HG03095 (cell line): Measurements from ENCODE around the gene RNF148.

ENCODE experiments used
- ATAC-seq: cut with Tn5 transposase; IDR thresholded peaks from one replicate; pipeline ENCODE4 v1.9.1; 2021; ENCODE audit warnings: moderate library complexity; ENCODE audit not compliant: unreplicated experiment

The RNF148 gene, protein sequence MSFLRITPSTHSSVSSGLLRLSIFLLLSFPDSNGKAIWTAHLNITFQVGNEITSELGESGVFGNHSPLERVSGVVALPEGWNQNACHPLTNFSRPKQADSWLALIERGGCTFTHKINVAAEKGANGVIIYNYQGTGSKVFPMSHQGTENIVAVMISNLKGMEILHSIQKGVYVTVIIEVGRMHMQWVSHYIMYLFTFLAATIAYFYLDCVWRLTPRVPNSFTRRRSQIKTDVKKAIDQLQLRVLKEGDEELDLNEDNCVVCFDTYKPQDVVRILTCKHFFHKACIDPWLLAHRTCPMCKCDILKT

DNA sequence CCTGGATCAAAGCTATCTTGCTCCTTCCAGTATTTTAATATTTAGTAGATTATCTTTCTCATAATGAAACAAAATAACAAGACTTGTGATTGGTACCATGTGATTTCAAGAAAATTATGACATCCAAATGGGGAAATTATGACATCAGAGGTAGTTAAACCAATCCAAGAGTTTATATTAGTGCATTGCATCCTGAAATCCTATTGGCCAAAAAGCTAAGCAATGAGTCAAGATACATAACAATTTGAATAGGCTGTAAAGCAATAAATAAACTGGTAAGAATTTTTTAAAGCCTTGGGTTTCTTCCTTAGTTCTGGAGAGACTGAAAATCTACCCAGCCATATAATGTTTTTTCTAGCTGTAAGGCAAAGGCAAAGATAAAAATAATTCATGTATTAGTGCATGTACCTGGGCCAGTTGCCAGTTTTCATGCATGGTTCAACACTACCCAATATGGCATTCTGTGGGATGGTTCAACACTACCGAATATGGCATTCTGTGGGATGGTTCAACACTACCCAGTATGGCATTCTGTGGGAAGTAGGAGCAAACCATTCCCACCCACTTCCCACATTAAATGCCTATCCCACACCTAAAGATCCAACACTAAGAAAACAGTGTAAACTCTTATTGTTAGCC lies at the start of gene RNF148:
Gene RNF148, minus strand, starts transcription at position 51 of the 639 bp plus-strand sequence. CDS start 172 bp downstream, outside the sequence.
- ATAC-seq = no peak

DNA sequence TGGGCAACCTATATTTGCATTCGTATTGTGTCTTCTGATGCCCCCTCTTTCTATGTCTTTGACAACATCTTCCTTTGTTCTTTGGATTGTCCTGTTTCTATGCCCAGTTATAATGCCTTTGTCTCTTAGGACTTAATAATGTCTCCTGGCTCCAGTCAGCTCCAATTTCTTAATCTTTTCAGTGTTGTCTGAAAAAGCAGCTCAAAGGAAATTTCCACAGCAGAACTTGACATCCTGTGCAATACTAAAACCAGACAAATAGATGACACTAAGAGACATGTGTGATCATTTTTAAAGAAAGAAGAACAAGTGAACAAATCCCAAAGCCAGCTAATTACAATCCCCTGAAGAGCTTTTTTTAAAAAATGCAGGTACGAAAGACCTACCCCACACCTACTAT lies 47.7 kb upstream of the RNF148 start:
- no peak for ATAC-seq

DNA sequence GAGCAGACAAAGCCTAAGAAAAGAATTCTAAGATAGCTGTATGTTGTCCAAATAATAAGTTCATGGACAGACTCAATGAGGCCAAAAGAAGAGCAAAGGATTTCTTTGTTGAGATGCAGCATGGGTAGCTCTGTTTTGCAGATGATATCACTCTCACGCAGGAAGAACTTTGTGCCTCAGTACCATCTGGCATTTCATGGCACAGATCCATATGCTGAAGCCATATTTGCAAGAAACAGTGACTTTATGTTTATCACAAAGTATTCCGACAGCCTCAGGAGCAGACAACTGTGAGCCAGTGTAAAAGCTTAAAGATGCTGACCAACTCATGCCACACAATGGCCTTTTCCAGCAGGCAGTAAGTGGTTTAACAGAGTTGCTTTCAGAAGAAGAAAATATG lies 45.5 kb upstream of the RNF148 start:
- no peak for ATAC-seq

DNA sequence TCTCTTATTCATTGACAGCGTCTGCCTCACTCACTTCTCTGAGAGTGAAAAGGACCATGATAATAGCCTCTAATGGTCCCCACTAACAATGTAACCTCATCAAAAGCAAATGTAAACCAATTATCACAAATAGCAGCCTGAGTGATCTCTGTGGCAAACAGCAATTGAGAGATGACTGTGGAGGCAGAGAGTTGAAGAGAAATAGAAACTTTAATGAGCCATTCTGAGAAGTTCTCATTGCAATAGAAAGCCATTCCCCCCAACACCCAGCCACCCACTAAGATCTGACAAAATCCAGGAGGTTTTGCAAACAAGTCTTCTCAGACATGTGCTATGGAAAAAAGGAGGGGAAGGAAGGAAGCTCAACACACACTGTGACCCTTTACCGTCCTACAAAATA lies 44.2 kb upstream of the RNF148 start:
- no peak for ATAC-seq

DNA sequence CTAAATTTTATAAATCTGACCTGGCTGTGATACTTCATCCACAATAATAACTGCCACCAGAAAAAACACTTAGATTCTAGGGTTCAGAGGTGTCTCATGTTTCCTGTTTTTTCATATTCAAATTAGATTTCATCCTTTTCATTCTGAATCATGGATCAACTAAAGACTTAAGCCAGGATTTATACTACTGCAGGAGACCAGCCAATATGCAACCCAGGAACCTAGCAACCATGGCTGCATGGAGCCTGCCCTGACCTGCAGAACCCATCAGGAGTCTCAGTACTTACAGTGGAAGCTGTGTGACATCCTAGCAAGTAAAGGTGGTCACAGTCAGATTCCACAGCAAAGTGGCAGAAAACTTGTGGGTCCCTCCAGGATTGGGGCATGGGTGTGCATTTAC lies 40.5 kb upstream of the RNF148 start:
- no peak for ATAC-seq

DNA sequence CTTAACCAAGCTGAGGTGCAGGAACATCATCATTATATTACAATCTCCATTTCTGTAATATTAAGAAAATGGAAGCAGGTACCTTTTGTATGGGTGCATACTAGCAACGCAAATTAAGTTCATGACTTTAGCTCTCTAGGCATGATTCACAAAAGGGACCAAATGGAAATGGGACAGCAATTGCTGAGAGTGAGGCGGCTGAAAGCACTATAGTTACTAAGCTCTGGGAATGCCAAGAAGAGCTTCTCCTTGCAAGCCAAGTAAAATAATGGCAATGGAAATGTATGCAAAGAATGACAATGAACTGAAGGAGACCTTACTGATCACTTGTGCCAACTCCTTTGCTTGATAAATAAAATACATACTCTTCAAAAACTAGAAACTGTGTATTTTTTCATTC lies 36.2 kb upstream of the RNF148 start:
- ATAC-seq = no peak

DNA sequence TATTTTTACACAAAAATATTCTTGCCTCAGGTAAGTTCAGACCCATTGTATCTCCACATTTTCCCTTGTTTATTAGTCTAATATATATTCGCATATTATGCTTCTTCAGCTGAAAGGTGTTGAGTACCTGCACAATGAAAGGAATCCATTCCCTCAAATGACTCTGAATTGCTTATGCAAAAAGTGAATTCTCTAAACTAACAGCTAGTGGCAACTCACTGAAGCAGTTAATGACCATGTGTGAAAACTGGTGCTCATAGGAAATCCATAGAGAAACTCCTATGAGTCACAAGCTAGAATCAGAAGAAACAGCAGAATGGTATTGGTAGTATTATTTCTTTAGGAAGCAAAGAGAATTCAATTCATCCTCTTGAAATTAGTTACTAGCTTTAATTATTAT lies 33.5 kb upstream of the RNF148 start:
- ATAC-seq = no peak

DNA sequence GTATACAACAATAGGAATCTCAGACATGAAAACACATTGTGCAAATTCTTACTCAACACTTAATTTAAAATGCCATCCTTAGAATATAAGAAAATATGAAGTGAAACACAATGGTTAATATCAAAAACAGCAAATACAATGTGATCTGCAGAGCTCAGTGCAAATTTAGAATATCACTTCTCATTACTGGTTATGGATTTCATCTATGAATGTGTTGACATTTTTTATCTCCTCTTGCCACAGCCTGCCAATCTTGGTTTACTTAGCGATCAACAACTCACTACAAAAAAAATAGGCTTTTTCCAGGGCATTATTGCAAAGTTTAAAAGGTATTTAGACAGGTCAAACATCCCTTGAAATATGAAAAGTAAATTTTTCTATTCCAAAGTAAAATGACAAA lies 25.0 kb upstream of the RNF148 start:
- ATAC-seq = no peak

DNA sequence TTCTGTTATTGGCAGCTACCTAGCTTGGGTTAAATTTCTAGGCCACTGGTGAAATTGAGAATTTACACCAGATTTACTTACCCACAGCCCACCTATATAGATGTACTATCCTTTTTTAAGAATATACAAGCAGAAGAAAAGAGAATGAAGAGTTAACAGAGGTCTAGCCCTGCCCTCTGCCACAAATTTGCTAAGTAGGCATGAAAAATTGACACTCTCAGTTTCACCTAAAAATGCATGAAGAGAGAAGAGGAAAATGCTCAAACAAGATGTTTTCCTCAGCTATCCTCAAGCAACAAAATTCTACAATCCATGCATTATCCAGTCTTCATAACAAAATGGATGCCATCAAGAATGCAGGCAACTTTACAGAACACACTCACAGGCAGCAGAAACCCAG lies 24.6 kb upstream of the RNF148 start:
- no peak for ATAC-seq

DNA sequence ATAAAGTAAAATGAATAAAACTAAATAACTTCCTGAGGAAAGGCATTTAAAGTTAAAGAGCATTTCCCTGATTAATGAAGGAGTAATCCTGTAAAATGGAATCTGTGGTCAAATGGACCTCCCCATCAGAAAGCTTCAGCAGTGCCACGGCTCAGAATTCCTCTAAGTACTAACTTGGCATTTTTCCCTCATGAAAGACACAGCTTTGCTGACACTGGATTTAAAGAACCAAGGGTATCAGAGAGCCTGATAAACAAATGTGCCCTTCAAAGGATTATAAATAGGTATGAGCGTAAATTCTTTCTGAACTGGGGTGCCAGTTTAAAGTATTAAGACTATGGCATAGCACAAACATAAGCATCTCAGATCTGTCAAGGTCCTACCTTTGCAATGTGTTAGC lies 24.2 kb upstream of the RNF148 start:
- ATAC-seq = no peak

DNA sequence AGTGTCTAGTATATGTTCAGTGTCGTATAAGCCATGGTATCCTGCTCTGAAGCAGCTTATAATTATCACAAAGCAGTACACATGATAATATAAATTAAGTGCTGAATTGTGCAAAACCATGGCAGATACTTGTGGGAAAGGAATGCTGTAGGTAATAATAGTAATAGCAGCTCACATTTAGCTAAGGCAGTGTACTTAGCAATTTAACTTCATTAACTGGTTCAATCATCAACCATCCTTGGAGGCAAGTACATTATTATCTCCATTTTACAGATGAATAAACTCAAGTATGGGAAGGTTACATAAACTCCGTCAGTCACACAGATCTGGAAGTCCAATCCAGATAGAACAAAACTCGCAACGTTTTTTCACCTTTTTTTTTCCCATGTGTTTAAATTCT lies 21.6 kb upstream of the RNF148 start:
- ATAC-seq = no peak

DNA sequence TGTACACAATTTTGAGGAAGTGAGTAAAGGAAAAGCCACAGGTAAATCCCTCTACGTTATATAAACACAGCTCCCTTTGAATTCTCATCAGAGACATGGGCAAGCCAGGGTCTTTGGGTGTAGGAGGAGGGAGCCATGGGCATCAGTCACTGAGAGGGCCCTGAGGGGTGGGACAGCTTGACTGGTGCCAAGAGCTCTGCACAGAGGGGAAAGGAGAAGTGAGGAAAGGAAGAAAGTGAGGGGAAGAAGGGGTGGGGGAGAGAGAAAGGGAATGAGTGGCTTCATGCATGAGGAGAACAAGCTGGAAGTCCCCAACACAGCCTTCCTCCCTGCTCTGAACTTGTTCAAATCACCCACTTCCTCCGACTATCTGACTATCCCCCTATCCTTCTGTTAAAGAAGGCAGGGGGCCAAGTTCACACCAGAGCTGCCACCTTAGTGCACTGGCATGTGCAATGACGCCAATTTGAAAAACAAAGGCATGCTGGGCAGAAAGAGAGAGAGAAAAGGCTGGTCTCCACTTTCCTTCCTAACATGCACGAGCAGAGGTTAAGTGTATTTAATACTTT lies 16.4 kb upstream of the RNF148 start:
- no peak for ATAC-seq

DNA sequence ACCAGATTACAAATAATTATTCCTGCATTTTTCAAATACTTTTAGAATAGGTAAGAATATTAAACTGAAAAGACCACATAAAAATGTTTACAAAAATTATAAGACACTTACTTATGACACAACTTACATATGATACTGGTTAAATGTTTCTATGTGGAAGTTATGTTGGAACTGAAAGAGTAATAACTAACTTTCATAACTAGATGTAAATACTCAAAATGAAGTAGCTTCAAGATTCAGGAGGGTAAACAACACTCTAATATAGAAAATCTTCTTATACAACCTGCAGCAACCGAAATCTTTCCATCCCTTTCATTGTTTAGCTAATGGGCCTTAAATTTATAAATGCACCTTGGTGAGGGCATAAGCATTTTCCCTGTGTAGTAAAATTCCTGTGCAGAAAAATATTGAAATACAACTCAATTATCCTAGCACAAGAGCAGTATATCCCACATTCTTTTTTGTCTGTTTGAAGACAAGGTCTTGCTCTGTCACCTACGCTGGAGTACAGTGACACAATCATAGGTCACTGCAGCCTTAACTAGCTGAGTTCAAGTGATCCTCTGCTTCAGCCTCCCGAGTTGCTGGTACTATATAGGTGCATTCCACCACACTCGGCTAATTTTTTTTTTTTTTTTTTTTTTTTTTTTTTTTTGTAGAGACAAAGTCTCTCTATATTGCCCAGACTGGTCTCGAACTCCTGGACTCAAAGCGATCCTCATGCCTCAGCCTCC lies 14.8 kb upstream of the RNF148 start:
- ATAC-seq = no peak

DNA sequence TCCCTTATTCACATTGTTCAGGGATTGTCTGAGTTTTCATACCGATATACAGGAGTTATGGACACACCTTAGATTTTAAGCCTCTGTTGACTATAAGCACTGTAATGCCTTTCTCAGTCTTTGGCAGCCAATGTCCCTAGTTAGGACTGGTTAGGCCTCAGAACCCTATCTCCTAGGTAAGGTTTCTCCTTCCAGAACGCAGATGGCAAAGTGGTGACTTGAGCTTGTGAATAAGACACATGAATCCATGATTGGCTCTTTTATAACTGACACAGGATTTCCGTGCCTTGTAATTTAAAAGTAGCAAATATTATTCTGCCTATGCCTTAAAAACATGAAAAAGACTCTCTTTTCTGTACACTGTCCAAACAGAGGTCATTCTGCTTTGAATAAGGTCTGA lies 12.5 kb upstream of the RNF148 start:
- ATAC-seq = no peak

DNA sequence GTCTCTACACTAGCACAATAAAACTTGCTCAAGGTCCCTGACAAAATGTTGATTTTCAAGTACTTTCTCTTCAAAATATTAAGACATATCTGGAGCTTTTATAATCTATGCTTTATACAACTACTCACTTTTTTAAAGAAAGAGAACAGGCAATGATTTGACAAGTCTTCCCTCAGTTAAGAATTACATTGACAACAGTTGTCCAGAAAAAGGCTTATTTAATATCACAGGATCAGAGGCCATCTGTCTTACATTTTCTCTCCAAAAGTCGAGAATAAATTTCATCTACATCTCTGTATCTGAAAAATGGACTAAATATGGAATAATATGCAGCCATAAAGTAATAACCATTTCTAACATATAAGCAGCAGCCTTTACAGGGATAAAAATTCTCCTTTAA lies 8.2 kb upstream of the RNF148 start:
- no peak for ATAC-seq

DNA sequence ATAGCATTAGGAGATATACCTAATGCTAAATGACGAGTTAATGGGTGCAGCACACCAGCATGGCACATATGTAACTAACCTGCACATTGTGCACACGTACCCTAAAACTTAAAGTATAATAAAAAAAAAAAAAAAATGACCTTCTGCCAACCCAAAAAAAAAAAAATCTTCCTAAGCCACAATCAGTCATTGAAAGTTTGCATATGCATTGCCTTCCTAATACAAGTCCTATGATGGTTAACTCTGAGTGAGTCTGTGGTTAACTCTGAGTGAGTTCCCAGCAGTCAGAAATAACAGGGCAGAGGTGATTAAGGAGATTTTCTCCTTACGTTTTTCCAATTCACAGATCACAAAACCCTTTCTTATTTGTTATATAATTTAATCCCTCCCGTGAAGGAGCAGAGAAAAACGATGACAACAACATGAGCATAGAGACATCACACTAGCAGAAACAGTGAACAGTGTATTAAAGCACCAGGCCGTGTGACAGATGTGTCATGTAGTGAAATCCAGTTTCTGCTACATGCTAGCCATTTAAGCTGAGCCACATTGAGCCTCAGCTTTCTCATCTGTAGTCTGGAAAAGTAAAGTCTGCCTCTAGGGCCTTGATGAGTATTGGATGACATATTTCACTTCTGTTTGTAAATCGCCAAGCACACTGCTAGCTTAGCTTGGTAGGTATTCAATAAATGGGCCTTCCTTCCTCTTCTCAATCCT lies 7.4 kb upstream of the RNF148 start:
- no peak for ATAC-seq

DNA sequence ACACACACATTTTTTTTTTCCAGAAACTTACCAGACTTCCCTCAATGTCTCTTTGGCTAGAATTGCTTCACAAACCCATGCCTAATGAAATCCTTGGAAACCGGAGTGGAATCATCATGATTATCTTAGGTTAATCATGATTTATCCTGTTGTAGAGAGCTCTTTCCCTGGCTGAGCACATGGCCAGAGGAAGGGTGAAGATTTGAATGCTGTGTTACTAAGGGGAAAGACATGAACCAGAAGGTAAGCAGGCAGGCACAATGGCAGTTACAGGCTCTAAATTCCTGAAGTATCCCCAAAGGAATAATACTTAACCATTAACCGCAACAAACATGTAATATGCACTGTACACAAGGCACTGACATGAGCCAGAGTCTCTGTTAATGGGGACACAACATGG lies 4.1 kb upstream of the RNF148 start:
- ATAC-seq = no peak

DNA sequence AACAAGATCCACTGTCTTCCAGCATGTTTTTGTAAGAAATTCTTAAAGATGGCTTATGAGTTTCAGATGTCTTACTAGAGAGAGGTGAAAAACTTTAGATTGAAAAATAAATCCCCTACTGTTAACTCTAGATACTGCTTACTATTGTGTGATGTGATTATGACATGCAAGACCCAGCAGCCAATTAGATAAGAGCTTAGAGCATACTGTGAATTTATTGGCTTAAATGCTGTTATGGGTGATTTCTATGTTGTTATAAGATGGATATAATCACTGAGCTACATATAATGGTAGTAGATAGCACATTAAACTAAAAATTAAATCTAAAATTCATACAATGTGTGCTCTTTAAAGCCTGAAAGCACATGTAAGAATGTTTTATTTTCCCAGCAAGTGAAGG lies 3.7 kb downstream of the RNF148 start, which contains the start of gene RNF133:
Gene RNF133, minus strand, starts transcription at position 101 of the 400 bp plus-strand sequence. CDS start 199 bp downstream, outside the sequence.
- ATAC-seq = no peak

DNA sequence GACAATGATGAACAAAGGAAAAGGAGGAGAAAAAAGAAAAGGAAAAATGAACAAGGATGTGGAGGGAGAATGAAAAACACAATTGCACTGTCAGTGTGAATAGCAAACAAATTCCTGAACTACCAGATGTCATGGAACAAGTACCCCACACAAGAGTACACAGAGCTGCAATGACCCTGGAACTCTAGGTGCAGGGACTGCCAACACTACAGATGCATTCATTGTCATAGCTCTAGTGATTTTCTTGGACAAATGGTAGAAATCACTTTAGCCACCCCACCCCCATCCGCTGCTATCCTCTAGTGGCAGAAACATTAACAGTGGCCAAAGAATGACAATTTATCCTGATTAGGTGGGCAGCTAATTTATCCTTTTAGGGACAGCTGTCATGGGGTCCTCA lies 6.9 kb downstream of the RNF148 start:
- ATAC-seq = no peak

DNA sequence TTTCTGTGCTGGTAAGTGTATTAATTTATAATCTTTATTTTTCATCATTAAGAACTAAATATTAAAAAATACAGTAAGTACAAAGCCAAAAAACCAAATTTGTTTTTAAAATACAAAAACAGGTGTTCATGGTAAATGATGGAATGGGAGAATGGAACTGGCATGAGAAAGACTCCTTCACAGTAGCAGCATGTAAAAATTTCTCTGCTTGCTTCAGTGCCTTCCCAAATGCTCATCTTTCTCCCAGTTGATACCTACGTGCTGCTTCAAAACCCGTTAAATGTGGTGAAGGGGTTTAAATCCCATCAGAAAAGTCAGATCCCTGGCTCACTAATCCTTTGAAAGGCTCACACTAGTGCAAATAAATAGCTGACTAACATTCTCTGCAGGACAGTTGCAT lies 8.0 kb downstream of the RNF148 start:
- no peak for ATAC-seq

DNA sequence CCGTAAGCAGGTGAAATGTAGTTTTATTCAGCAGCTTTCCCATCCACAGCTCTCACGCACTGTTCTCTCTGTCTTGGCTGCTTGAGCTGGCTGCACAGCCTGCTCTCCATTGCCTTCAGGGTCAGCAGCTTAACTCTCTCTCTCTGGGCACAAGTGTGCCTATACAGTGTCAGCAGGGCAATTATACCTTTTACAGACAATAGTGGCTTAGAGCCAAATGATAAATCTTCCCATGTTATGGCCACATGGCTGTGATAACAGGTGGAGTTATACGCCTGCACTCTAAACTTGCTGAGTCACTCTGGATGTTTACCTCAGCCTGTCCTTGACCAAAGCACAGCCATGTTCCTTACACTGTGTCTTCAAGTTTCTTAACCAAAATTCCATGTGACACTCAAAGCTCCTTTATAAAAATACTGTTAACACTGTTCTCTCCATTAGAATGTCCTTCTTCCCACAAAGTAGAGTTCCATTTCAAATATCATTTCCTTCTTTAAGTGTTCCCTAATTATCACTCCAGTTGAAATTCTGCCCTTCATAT lies 9.9 kb downstream of the RNF148 start:
- ATAC-seq = no peak
